Nucleus accumbens (tissue), 56 donors: Measurements from ENCODE around the gene PCAT6.

ENCODE experiments used
- DNase-seq, 56 donors: peaks; one replicate each; lab custom pipeline; 2025; lab: John Stamatoyannopoulos, UW

Gene PCAT6

GRCh38 chr1:202843081-202843480, 32.3 kb downstream of the PCAT6 start:
- peak in 29 of 56 donors; percentile 4 to 65 (median 20) for DNase-seq

DNA sequence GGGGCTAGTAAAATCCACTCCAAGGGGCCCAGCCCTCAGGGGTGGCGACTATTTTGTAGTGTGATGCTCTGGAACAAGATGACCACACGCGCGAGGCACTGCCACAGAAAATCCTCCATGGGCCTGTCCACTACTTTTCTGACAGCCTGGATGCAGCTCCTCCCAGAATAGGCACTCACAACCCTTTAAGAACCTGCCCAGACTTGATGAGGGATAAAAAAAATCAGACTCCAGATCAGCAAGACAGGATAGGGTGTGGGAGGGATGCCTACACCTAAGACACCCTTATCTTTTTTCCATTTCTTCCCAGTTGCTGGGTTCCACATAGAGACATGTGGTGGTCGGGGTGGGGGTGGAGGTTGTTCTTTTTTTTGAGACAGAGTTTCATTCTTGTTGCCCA, 33.5 kb downstream of the PCAT6 start:
- no peak for DNase-seq

- no peak for DNase-seq
These were observed 34.2 kb downstream of the PCAT6 start for GRCh38 chr1:202844935-202845334.

DNA sequence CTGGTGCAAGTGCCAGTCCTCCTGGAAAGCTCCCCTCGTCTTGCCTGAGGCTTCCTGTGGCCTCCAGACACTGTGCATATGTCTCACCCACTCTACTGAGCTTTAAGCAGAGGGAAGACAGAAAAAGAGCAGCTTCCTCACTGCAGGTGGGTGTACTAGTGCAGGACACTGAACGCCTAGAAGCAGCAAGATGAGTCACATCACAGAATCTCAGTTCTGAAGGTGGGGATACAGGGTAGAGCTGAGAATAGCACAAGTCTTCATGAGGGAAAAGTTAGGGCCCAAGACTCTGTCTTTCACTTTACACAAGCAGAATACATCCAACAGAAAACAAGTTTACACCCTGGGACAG, 37.4 kb downstream of the PCAT6 start:
- DNase-seq = peak in 18 of 56 donors; percentile 5 to 66 (median 18)

GRCh38 chr1:202850593-202851362, 40.0 kb downstream of the PCAT6 start:
- peak in 4 of 56 donors; percentile 13 to 20 (median 16) for DNase-seq

- DNase-seq = peak in 1 of 56 donors; percentile 8
These were observed 41.6 kb downstream of the PCAT6 start for GRCh38 chr1:202852163-202852904.

DNA sequence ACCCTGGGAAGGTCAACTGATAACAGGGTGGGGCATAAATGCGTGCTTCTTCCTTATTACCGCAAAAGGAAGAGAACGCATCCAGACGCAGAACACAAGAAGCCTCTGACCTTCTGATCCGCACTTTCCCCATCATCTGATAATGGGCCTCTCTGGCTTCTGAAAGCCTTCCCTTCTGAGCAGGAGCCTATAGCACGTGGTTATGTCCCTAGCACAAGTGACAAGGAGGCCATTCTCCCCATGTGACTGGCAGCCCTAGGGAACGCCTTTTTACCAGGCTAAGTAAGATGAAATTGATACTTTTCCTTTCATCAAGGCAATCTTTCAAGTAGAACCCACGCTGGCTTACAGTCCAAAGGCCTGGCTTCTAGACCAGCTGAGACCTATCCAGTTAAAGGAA, 44.0 kb downstream of the PCAT6 start:
- DNase-seq = no peak

GRCh38 chr1:202856014-202856413, 45.3 kb downstream of the PCAT6 start:
- DNase-seq = no peak

DNA sequence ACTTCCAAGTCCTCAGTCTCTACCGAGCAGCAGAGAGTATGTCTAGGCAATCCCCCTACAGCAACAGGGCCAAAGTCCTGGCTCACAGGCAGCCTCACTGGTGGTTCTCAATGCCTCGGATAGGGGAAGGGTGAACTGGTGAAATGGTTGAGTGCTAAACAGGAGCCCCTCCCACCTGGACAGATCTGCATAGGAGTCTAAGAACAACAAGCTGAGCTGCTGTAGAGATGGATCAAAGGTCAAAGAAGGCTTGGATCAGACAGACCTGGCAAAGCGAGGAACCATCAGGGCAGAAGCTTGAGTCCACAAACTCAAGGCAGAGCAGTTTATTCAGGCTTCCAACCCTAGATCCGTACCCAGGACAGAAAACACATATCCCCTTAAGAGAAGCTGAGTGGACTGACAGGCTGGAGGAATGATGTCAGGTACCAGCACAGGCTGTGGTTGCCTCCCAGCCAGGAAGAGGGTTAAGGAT, 46.4 kb downstream of the PCAT6 start:
- no peak for DNase-seq

DNA sequence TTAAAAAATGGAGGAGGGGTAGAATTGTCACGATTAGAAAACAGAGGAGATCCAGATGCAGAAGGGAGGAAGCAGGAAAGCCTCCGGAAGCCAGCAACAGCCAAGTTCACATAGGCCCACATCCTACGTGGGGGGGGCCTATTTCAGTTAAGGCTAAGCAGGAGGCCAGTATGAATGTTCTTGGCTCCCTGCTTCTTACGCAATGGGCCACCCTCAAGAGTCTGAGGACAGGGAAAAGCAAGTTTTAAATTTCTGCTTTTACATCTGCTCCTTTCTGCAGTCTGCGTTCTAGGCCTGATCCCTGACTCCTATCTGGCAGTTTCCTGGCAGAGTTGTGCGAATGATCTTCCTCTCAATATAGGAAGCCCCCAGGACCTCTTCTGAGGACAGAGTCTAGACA, 47.6 kb downstream of the PCAT6 start:
- DNase-seq = no peak

GRCh38 chr1:202858789-202859414, 48.1 kb downstream of the PCAT6 start:
- DNase-seq = no peak

DNA sequence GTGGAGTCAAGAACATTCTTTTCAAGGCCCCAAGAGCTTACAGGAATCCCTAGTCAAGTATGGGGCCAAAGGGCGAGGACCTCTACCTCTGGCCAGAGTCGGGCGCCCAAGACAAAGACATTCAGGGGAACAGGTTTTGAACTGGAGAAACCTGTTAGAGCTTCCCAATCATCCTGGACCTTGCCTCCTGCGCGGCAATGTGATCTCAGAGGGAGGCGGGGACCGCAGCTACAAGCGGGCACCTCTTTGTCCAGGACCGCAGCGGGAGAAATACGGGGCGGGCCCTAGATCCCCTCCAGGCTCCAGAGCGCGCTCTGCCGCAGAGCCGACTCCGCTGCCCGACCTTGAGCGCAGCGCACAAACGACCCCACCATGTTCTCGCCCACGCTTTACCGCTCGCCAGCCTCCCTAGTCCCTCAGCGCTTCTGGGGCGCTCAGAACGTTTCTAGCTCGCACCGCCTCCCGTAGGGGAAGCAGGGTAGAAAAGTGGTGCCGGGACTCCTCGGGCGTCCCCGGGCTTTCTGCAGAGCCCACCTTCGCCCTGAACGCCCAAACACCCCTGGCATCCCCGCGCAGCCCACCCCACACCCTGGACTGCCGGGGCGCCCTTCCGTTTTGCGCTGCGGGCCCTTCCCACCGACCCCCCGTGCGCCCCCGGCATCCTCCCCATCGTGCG, 50.1 kb downstream of the PCAT6 start:
- peak in 24 of 56 donors; percentile 13 to 65 (median 34) for DNase-seq
